ENCODE measurements around the gene P2RX7.

DNA sequence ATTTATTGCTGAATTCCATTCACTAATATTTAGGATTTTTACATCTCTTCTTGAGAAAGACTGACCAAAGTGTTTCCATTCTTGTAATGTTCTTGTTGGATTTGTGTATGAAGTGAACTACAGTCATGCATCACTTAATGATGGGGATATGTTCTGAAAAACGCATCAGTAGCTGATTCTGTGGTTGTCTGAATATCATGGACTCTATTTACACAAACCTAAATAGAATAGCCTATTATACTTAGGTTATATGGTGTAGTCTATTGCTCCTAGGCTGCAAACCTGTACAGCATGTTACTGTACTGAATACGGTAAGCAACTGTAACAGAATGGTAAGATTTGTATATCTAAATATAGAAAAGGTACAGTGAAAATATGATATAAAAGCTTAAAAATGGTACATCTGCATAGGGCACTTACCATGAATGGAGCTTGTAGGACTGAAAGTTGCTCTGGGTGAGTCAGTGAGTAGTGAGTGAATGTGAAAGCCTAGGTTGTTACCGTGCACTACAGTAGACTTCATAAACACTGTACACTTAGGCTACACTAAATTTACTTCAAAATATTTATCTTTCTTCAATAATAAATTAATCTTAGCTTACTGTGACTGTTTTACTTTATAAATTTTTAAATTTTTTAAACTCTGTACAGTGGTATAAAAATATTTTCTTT lies 49.7 kb downstream of the P2RX7 start:
- TF ChIP-seq, protein P1, sequence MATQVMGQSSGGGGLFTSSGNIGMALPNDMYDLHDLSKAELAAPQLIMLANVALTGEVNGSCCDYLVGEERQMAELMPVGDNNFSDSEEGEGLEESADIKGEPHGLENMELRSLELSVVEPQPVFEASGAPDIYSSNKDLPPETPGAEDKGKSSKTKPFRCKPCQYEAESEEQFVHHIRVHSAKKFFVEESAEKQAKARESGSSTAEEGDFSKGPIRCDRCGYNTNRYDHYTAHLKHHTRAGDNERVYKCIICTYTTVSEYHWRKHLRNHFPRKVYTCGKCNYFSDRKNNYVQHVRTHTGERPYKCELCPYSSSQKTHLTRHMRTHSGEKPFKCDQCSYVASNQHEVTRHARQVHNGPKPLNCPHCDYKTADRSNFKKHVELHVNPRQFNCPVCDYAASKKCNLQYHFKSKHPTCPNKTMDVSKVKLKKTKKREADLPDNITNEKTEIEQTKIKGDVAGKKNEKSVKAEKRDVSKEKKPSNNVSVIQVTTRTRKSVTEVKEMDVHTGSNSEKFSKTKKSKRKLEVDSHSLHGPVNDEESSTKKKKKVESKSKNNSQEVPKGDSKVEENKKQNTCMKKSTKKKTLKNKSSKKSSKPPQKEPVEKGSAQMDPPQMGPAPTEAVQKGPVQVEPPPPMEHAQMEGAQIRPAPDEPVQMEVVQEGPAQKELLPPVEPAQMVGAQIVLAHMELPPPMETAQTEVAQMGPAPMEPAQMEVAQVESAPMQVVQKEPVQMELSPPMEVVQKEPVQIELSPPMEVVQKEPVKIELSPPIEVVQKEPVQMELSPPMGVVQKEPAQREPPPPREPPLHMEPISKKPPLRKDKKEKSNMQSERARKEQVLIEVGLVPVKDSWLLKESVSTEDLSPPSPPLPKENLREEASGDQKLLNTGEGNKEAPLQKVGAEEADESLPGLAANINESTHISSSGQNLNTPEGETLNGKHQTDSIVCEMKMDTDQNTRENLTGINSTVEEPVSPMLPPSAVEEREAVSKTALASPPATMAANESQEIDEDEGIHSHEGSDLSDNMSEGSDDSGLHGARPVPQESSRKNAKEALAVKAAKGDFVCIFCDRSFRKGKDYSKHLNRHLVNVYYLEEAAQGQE (IDR thresholded peaks at IDR 0.05; ENCODE audit: insufficient replicate concordance, low read depth): no peak
- TF ChIP-seq, protein P2, sequence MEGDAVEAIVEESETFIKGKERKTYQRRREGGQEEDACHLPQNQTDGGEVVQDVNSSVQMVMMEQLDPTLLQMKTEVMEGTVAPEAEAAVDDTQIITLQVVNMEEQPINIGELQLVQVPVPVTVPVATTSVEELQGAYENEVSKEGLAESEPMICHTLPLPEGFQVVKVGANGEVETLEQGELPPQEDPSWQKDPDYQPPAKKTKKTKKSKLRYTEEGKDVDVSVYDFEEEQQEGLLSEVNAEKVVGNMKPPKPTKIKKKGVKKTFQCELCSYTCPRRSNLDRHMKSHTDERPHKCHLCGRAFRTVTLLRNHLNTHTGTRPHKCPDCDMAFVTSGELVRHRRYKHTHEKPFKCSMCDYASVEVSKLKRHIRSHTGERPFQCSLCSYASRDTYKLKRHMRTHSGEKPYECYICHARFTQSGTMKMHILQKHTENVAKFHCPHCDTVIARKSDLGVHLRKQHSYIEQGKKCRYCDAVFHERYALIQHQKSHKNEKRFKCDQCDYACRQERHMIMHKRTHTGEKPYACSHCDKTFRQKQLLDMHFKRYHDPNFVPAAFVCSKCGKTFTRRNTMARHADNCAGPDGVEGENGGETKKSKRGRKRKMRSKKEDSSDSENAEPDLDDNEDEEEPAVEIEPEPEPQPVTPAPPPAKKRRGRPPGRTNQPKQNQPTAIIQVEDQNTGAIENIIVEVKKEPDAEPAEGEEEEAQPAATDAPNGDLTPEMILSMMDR (IDR thresholded peaks at IDR 0.05; ENCODE audit: insufficient read depth, low read length): no peak
- TF ChIP-seq POLR2AphosphoS5 (IDR thresholded peaks at IDR 0.05; ENCODE audit: low read depth) (no peak), SPI1 (IDR thresholded peaks at IDR 0.05; ENCODE audit: borderline replicate concordance, low read depth) (no peak), GABPA (IDR thresholded peaks at IDR 0.05; ENCODE audit: low read depth) (no peak)

Data from HL-60 (cell line).